GM18951 (cell line): Measurements from ENCODE around the gene KLHL33.

Source experiments
- POLR2A ChIP-seq: IDR thresholded peaks from 4 replicates; pipeline ENCODE4 v1.6.1; 2011; ENCODE audit warnings: mild to moderate bottlenecking; ENCODE audit not compliant: insufficient read length, insufficient read depth; ENCODE audit errors: extremely low read depth
- in situ Hi-C: fragments of 300-500 bp; cut with MboI; formaldehyde crosslinking; loops from one replicate; pipeline ENCODE4 v1.12.0; 2022; ENCODE audit warnings: low sequenced_read_pairs, mixed read lengths, inconsistent platforms; ENCODE audit not compliant: unreplicated experiment

Gene KLHL33

GRCh38 chr14:20417250-20418186, 18.4 kb downstream of the KLHL33 start:
- in situ Hi-C loops, result no loop called here
- TF ChIP-seq POLR2A, result no peak

GRCh38 chr14:20416223-20416622, 19.7 kb downstream of the KLHL33 start:
- in situ Hi-C loops, result no loop called here
- no peak for TF ChIP-seq POLR2A

GRCh38 chr14:20415782-20416206, 20.2 kb downstream of the KLHL33 start:
- TF ChIP-seq POLR2A, result no peak
- in situ Hi-C loops, result no loop called here

- TF ChIP-seq POLR2A, result no peak
- in situ Hi-C loops, result no loop called here
Measured at GRCh38 chr14:20413744-20414082, 22.3 kb downstream of the KLHL33 start.

GRCh38 chr14:20412876-20413743, 22.9 kb downstream of the KLHL33 start, which contains the start of gene TEP1:
Gene TEP1, minus strand, starts transcription at chr14:20413501. Its CDS starts 5,062 bp downstream, at chr14:20408439.
- peak; percentile 68 for TF ChIP-seq POLR2A
- in situ Hi-C loops, result no loop called here

- TF ChIP-seq POLR2A, result no peak
- in situ Hi-C loops, result no loop called here
Measured at GRCh38 chr14:20412411-20412810, 23.6 kb downstream of the KLHL33 start.

- in situ Hi-C loops, result no loop called here
- no peak for TF ChIP-seq POLR2A
Measured at GRCh38 chr14:20409226-20409625, 26.7 kb downstream of the KLHL33 start.

GRCh38 chr14:20403521-20403920, 32.4 kb downstream of the KLHL33 start:
- TF ChIP-seq POLR2A, result no peak
- in situ Hi-C loops, result no loop called here

- TF ChIP-seq POLR2A, result no peak
- in situ Hi-C loops, result no loop called here
Measured at GRCh38 chr14:20400965-20401593, 34.9 kb downstream of the KLHL33 start.

- in situ Hi-C loops, result no loop called here
- TF ChIP-seq POLR2A, result no peak
Measured at GRCh38 chr14:20400589-20400964, 35.4 kb downstream of the KLHL33 start.

GRCh38 chr14:20397511-20397910, 38.5 kb downstream of the KLHL33 start:
- in situ Hi-C loops, result no loop called here
- no peak for TF ChIP-seq POLR2A

- TF ChIP-seq POLR2A, result no peak
- in situ Hi-C loops, result no loop called here
Measured at GRCh38 chr14:20391505-20391904, 44.5 kb downstream of the KLHL33 start.

GRCh38 chr14:20388159-20388558, 47.8 kb downstream of the KLHL33 start:
- in situ Hi-C loops, result no loop called here

More at GRCh38 chr14:20388159-20388558, 47.8 kb downstream of the KLHL33 start:
- no peak for TF ChIP-seq POLR2A
